ENCODE data around the gene HRH1. TPM values are rescaled to one million over a fixed set of nuclear protein-coding genes. Genes with fewer than 3 reads are reported as not detected.

The HRH1 gene
- total and polyA plus RNA-seq, 11 donors, result 0.40 to 4.3 (median 1.3) TPM

GRCh38 chr3:11290743-11291680 lies 136.7 kb downstream of the HRH1 start:
- no peaks in the 10 kb centered on the region for H3K9me3 ChIP-seq
- no peak for DNase-seq
- 85 to 93% (median 90%) methylated on average over 11 of the region's 11 CpGs for WGBS, 4 donors
- H3K27me3 ChIP-seq, result no peaks in the 10 kb centered on the region
- TF ChIP-seq CTCF (IDR thresholded peaks at IDR 0.05) (no peak), POLR2A (IDR thresholded peaks at IDR 0.05) (no peak)
- peak overlapping the region in 3 of 12 donors; percentile 20 to 93 (median 48) for H3K27ac ChIP-seq
- H3K4me3 ChIP-seq, result no peak overlapping the region
- H3K36me3 ChIP-seq, result peaks cover 0 to 18% (median 0%) of the 10 kb centered on the region in 9 donors
- intact Hi-C loops (cut with DNase I), result no loop called here
- peaks cover 13 to 62% (median 32%) of the 10 kb centered on the region in 12 donors for H3K4me1 ChIP-seq
- no peak for ATAC-seq

DNA sequence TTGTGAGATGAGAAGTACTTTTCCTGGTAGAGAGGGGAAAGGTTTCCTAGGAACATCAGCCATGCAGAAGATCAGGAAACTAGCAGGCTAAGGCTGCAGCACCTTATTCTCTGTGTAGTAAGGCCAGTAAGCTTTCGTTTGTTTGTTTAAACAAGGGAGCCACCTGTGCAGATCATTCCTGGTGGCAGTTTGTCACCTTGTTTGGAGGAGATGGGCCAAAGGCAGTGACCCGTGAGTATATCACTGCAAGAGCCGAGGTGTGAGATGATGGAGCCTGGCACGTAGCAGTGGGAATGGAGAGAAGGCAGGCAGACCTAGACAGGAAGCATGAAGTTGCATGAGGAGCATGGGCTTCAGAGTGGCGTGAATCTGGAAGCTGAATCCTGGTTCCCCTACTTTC lies 137.5 kb downstream of the HRH1 start:
- DNase-seq (peak in 2 of 5 donors; percentile 39 to 65), ATAC-seq (peak; percentile 48 to 77 (median 62))
- intact Hi-C loops (cut with DNase I), result no loop called here
- Histone ChIP-seq H3K9me3 (no peaks in the 10 kb centered on the region), H3K27me3 (no peaks in the 10 kb centered on the region), H3K36me3 (peaks cover 0 to 18% (median 0%) of the 10 kb centered on the region in 9 donors), H3K27ac (peak overlapping the region in 3 of 12 donors; percentile 20 to 93 (median 48)), H3K4me3 (no peak overlapping the region), H3K4me1 (peaks cover 12 to 54% (median 30%) of the 10 kb centered on the region in 12 donors)
- TF ChIP-seq POLR2A (IDR thresholded peaks at IDR 0.05), result no peak
- WGBS, 4 donors, result 60 to 75% (median 71%) methylated on average over 5 of the region's 5 CpGs

GRCh38 chr3:11297126-11297525 lies 142.8 kb downstream of the HRH1 start:
- DNase-seq (no peak), ATAC-seq (no peak)
- intact Hi-C loops (cut with DNase I), result no loop called here
- peaks cover 0 to 1% (median 0%) of the 10 kb centered on the region in 12 donors for H3K4me1 ChIP-seq
- H3K27me3 ChIP-seq, result no peaks in the 10 kb centered on the region
- no peaks in the 10 kb centered on the region for H3K9me3 ChIP-seq
- no peak for TF ChIP-seq POLR2A (IDR thresholded peaks at IDR 0.05)
- TF ChIP-seq CTCF (IDR thresholded peaks at IDR 0.05), result no peak
- H3K4me3 ChIP-seq, result no peak overlapping the region
- 92 to 96% (median 96%) methylated on average over 4 of the region's 4 CpGs for WGBS, 4 donors
- H3K27ac ChIP-seq, result no peak overlapping the region
- H3K36me3 ChIP-seq, result peaks cover 0 to 49% (median 33%) of the 10 kb centered on the region in 9 donors

DNA sequence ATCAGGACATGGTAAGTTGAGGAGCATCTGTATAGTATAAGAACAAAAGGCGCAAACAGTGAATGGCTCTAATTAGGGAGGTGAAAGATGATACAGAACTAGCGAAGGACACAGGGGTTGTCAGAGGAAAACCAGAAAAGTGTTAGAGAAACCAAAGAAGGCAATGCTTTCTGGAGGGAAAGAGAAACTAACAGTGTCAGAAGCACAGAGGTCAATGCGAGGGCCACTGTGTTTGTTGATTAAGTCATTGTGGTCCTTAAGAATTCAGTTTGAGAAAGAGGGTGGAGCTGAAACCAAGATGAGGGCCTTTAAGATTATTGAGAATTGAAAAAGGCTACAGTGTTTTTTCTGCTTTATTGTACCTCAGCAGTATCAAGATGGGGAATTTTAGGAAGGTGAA lies 146.7 kb downstream of the HRH1 start:
- H3K4me1 ChIP-seq, result peaks cover 0 to 17% (median under 1%) of the 10 kb centered on the region in 12 donors
- no peaks in the 10 kb centered on the region for H3K9me3 ChIP-seq
- DNase-seq, result no peak
- intact Hi-C loops (cut with DNase I), result no loop called here
- ATAC-seq, result no peak
- H3K36me3 ChIP-seq, result peaks cover 0 to 62% (median 56%) of the 10 kb centered on the region in 9 donors
- H3K27ac ChIP-seq, result peak overlapping the region in 1 of 12 donors; percentile 1
- H3K4me3 ChIP-seq, result no peak overlapping the region
- 95 to 98% (median 97%) methylated on average over 3 of the region's 3 CpGs for WGBS, 4 donors
- H3K27me3 ChIP-seq, result no peaks in the 10 kb centered on the region
- TF ChIP-seq POLR2A (IDR thresholded peaks at IDR 0.05), result no peak
- no peak for TF ChIP-seq CTCF (IDR thresholded peaks at IDR 0.05)

All from heart left ventricle (tissue), 16 donors.